Erythroblast (primary cell): ENCODE measurements around the gene RASGRP3.
"Not testable (repeated sequence)": the region's sequence is repeated elsewhere in the genome, so short reads cannot be mapped to it uniquely, and the experiment has no call there.

ENCODE experiments used
- DNase-seq, 2 experiments: peaks; one replicate each; lab custom pipeline; 2025; lab: John Stamatoyannopoulos, UW
- GATA1 ChIP-seq: IDR thresholded peaks from 2 replicates; pipeline ENCODE4 v1.6.1; 2011; ENCODE audit warnings: low read depth, mild to moderate bottlenecking, control low read depth, low read length, moderate library complexity
- POLR2A ChIP-seq: IDR thresholded peaks from 2 replicates; pipeline ENCODE4 v1.6.1; 2011; ENCODE audit warnings: mild to moderate bottlenecking, low read length

Gene RASGRP3, protein sequence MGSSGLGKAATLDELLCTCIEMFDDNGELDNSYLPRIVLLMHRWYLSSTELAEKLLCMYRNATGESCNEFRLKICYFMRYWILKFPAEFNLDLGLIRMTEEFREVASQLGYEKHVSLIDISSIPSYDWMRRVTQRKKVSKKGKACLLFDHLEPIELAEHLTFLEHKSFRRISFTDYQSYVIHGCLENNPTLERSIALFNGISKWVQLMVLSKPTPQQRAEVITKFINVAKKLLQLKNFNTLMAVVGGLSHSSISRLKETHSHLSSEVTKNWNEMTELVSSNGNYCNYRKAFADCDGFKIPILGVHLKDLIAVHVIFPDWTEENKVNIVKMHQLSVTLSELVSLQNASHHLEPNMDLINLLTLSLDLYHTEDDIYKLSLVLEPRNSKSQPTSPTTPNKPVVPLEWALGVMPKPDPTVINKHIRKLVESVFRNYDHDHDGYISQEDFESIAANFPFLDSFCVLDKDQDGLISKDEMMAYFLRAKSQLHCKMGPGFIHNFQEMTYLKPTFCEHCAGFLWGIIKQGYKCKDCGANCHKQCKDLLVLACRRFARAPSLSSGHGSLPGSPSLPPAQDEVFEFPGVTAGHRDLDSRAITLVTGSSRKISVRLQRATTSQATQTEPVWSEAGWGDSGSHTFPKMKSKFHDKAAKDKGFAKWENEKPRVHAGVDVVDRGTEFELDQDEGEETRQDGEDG

GRCh38 chr2:33476131-33476792, at the start of gene RASGRP3:
Gene RASGRP3 (plus strand): TSS chr2:33476649. CDS start chr2:33515137, 38,488 bp downstream.
- TF ChIP-seq GATA1 = no peak
- TF ChIP-seq POLR2A = no peak
- peak; percentile 77 to 85 for DNase-seq

GRCh38 chr2:33426666-33427231, 49.7 kb upstream of the RASGRP3 start:
- TF ChIP-seq POLR2A (no peak), GATA1 (no peak)
- DNase-seq = no peak

DNA sequence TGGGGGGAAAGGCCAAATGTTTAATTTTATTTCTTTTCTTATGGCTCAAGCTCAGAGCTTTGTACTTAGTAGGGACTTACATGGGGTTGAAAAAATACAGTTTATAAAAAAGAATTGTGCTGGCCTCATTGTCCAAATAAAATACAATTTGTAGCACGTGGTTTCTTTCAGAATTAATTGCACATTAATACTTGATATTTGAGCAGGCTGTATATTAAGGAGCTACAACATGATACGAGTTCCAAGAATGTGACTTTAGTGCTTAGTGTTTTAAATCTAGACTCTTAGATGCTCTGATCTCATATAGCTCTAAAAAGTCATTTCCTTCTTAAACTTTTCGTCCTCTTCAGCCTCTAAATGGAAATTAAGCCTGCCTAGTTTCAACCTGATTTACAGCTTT, 46.4 kb upstream of the RASGRP3 start:
- no peak for TF ChIP-seq GATA1

DNA sequence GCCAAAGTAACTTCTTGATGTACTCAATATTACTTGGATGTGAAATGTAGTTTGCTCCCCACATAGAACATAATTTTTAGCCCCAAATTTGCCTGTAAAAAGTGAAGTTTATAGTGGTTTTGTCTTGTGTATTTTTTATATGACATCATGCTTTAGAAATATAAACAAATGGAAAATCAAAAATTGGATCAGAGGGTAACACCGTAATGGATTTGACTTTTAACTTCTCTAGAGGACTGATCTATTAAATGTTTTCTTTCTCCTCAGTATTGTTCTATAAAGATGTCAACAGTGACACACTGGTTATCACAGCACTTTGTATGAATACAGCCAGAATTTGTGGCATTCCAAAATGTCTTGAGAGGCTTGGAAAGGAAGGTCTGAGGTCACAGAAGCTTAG, 45.6 kb upstream of the RASGRP3 start:
- TF ChIP-seq GATA1 = no peak
- no peak for TF ChIP-seq POLR2A
- DNase-seq = no peak

More for the DNA sequence above, 46.4 kb upstream of the RASGRP3 start:
- DNase-seq = no peak

- TF ChIP-seq GATA1 (no peak), POLR2A (no peak)
- DNase-seq = no peak
Observed at GRCh38 chr2:33432871-33433270, 43.6 kb upstream of the RASGRP3 start.

GRCh38 chr2:33433279-33434235, 42.9 kb upstream of the RASGRP3 start:
- TF ChIP-seq POLR2A = no peak
- no peak for TF ChIP-seq GATA1
- DNase-seq = no peak

DNA sequence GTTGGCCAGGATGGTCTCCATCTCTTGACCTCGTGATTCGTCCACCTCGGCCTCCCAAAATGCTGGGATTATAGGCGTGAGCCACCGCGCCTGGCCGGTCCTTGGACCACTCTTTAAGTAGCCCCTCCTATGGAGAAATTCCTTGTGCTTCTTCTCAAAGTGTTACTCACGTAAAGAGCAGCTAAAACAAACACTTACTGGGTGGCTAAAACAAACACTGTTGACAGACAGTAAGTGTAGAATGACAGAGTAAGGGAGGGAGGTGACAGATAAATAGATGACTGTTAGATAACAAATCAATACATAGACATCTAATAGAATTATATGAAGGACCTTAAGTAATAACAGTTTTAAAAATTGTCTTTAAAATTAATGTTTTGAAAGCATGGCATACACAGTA, 40.9 kb upstream of the RASGRP3 start:
- TF ChIP-seq GATA1 (no peak), POLR2A (no peak)
- no peak for DNase-seq

DNA sequence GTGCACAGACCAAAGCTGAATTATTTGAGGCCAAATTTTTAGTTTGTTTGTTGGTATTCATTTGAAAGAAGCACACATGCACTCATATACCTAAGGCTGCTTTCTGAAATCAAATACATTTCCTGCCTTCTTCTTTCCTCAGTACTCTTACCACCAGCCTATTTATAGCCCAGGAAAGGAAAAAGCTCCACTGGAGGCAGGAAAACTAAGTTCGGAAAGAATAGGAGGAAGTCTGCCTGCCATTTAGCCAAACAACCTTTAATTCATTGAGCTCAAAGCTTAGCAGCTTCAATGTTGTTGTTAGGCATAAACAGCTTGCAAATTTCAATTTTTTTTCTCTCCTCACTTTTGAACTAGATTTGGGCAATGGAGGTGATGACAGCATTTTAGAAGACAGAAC, 40.4 kb upstream of the RASGRP3 start:
- DNase-seq = no peak
- TF ChIP-seq GATA1 = no peak
- no peak for TF ChIP-seq POLR2A

DNA sequence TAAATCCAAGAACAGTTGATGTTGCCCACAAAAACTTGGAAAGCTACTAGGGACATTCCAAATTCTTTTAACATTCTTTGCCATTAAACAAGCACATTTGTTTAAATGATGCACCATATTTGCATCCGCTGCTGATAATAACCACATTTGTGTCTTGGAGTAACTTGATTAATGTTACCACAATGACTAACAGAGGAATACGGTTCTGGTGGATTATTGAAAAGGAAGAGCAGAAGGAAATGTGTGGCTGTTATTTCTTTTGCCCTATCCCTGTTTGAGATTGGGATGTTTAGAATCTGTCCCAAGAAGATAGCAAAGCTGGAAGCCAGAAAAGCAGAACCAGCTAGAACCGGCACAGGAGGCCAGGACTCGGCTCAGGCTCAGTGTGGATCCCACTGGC, 39.2 kb upstream of the RASGRP3 start:
- DNase-seq = no peak
- TF ChIP-seq GATA1 = no peak
- no peak for TF ChIP-seq POLR2A

DNA sequence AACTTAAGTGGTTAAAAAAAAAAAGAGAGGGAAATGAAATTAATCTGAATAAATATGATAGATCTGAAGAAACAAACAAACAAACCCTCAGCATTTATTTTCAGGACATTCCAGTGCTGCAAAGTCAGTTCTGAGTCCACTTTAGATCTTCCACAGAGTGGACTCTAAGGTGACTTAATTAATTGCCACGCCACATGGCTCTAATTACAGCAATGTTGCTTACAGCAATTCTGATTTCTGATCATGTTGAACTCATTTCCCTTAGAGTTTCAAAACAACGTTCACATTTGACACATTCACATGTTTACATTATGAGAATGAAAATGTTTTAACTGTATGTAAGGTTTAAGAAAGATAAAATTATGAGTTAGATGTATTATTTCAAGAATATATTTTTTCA, 38.6 kb upstream of the RASGRP3 start:
- no peak for TF ChIP-seq GATA1
- no peak for TF ChIP-seq POLR2A
- no peak for DNase-seq

DNA sequence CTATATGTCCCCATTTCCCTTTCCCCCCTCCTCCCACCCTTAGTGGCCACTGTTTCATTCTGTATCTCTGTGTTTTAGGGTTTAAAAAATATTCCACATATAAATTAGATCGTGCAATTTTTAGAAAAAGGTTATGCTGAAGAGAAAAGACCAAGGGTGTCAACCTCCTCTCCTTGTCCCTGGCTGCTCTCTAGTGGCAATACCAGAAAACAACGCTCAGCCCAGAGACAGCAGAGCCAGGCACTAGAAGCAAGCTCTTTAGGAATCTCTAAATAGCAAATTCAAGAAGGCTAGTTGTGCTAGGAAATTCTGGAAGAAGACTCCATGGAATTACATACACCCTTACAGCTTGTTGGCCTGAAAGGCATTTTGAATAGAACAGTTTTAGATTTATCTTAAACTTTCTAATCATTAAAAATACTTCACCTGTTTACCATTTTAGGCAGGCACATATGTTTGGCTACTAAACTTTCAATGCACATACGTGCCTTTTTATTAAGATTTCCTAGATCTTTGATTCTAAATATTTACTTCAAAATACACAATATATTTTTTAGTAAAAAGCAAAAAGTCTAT, 35.1 kb upstream of the RASGRP3 start:
- TF ChIP-seq GATA1 (no peak), POLR2A (no peak)
- peak; percentile 40 to 61 for DNase-seq

DNA sequence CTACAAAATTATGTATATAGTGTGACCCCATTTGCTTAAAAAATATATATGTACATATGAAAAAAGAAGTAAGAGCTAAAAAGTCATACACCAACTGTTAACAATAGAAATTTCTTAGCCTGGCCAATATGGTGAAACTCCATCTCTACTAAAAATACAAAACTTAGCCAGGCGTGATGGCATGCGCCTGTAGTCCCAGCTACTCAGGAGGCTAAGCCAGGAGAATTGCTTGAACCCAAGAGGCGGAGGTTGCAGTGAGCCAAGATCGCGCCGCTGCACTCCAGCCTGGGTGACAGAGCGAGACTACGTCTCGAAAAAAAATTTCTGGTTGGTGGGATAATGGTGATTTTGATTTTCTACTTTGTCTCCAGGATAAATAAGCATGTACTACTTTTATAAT, 34.4 kb upstream of the RASGRP3 start:
- not testable (repeated sequence) for DNase-seq
